Measurements from ENCODE around the gene EPB41L4A. TPM values are rescaled to one million over a fixed set of nuclear protein-coding genes. Genes with fewer than 3 reads are reported as not detected.

Gene EPB41L4A
- polyA plus RNA-seq, 1 donor (not counting 4 experiments of a cell fraction or from before 2014, with no cell fraction given) = 3.5 TPM

DNA sequence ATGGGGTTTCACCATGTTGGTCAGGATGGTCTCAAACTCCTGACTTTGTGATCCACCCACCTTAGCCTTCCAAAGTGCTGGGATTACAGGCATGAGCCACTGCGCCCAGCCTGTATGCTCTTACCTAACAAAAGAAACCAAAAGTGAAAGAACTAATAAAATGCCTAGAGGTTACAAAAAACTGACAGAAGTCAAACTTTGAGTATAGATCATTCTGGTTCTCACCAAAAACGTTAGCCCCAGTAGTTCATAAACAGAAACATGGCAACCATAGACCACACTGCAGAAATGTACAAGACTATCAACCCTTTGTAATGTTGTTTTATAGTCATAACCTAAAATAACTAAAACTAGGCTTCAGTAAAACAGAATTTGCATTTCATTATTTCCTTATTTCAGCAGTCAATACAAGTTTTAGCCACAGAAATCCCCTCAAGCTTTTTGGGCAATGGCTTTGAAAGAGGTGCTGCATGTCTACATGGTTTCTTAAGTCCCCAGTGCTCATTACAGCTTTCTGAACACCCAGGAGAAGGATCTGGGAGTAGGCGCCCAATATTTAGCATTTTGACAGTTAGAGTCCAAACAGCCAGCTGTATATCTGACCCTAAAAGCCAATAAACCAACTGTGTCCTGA is 72.5 kb downstream of the EPB41L4A start:
- Histone ChIP-seq H2AFZ (ENCODE audit: control insufficient read depth, low read length) (no peak overlapping the region), H4K20me1 (ENCODE audit: control insufficient read depth, extremely low read depth, insufficient read depth, low read length) (no peaks in the 10 kb centered on the region), H3K36me3 (ENCODE audit: control insufficient read depth in 2 of 2, extremely low read depth in 1 of 2, insufficient read depth in 2 of 2, low read length in 2 of 2) (no peaks in the 10 kb centered on the region), H3K4me3 (ENCODE audit: control insufficient read depth in 2 of 3, extremely low read depth in 1 of 3, insufficient read depth in 2 of 3, low read depth in 1 of 3, low read length in 3 of 3) (no peak overlapping the region), H3K9ac (ENCODE audit: control insufficient read depth, extremely low read depth, insufficient read depth, low read length) (no peak overlapping the region), H3K9me3 (ENCODE audit: control insufficient read depth, low read depth, low read length) (no peaks in the 10 kb centered on the region), H3K4me2 (ENCODE audit: control insufficient read depth, extremely low read depth, insufficient read depth, low read depth, low read length) (no peak overlapping the region), H3K4me1 (ENCODE audit: control insufficient read depth, extremely low read depth, insufficient read depth, low read length) (no peaks in the 10 kb centered on the region), H3K9me1 (ENCODE audit: control insufficient read depth, extremely low read depth, insufficient read depth, low read length) (no peaks in the 10 kb centered on the region), H3K27ac (ENCODE audit: control insufficient read depth, insufficient read depth, low read length) (no peak overlapping the region), H3K27me3 (ENCODE audit: control insufficient read depth, extremely low read depth, insufficient read depth, low read length) (no peaks in the 10 kb centered on the region), H3K79me2 (ENCODE audit: control insufficient read depth, insufficient read depth, low read length) (no peaks in the 10 kb centered on the region)
- no peak for FAIRE-seq
- no peak for TF ChIP-seq EZH2 (IDR thresholded peaks at IDR 0.05; ENCODE audit: low read length)
- TF ChIP-seq, protein P1, sequence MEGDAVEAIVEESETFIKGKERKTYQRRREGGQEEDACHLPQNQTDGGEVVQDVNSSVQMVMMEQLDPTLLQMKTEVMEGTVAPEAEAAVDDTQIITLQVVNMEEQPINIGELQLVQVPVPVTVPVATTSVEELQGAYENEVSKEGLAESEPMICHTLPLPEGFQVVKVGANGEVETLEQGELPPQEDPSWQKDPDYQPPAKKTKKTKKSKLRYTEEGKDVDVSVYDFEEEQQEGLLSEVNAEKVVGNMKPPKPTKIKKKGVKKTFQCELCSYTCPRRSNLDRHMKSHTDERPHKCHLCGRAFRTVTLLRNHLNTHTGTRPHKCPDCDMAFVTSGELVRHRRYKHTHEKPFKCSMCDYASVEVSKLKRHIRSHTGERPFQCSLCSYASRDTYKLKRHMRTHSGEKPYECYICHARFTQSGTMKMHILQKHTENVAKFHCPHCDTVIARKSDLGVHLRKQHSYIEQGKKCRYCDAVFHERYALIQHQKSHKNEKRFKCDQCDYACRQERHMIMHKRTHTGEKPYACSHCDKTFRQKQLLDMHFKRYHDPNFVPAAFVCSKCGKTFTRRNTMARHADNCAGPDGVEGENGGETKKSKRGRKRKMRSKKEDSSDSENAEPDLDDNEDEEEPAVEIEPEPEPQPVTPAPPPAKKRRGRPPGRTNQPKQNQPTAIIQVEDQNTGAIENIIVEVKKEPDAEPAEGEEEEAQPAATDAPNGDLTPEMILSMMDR (optimal IDR thresholded peaks at IDR 0.05 in 1 of 3, IDR thresholded peaks at IDR 0.05 in 1 of 3, conservative IDR thresholded peaks at IDR 0.05 in 1 of 3; ENCODE audit: extremely low read depth in 1 of 3, insufficient read depth in 2 of 3, low read length in 3 of 3) = no peak
- dilution Hi-C loops (cut with MboI; ENCODE audit: extremely low pct_ligation_motif_present, low sequenced_read_pairs) = no loop called here
- no peak for DNase-seq (ENCODE audit: low read depth, low spot score)

DNA sequence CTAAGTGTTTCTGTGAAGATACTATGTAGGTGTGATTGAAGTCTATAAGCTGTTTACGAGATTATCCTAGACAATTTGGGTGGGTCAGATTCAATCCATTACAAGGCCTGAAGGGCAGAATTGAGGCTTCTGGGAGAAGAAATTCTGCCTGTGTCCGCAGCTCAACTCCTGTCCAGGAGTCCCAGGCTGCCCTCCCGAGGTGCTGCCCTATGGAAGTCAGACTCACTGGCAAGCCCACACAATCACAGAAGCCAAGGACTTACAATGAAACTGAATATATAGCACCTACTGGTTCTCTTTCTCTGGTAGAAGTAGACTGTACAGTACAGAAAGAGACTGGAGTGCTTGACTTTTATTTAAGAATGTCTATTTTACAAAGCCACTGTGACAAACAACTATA is 74.5 kb downstream of the EPB41L4A start:
- H3K27me3 ChIP-seq (ENCODE audit: control insufficient read depth, extremely low read depth, insufficient read depth, low read length) = no peaks in the 10 kb centered on the region
- H3K4me2 ChIP-seq (ENCODE audit: control insufficient read depth, extremely low read depth, insufficient read depth, low read depth, low read length) = no peak overlapping the region
- H3K9me3 ChIP-seq (ENCODE audit: control insufficient read depth, low read depth, low read length) = no peaks in the 10 kb centered on the region
- H3K36me3 ChIP-seq (ENCODE audit: control insufficient read depth in 2 of 2, extremely low read depth in 1 of 2, insufficient read depth in 2 of 2, low read length in 2 of 2) = no peaks in the 10 kb centered on the region
- no peaks in the 10 kb centered on the region for H3K79me2 ChIP-seq (ENCODE audit: control insufficient read depth, insufficient read depth, low read length)
- no peak overlapping the region for H3K9ac ChIP-seq (ENCODE audit: control insufficient read depth, extremely low read depth, insufficient read depth, low read length)
- H3K27ac ChIP-seq (ENCODE audit: control insufficient read depth, insufficient read depth, low read length) = no peak overlapping the region
- no peaks in the 10 kb centered on the region for H3K4me1 ChIP-seq (ENCODE audit: control insufficient read depth, extremely low read depth, insufficient read depth, low read length)
- FAIRE-seq = no peak
- no peak overlapping the region for H3K4me3 ChIP-seq (ENCODE audit: control insufficient read depth in 2 of 3, extremely low read depth in 1 of 3, insufficient read depth in 2 of 3, low read depth in 1 of 3, low read length in 3 of 3)
- no peak overlapping the region for H2AFZ ChIP-seq (ENCODE audit: control insufficient read depth, low read length)
- dilution Hi-C loops (cut with MboI; ENCODE audit: extremely low pct_ligation_motif_present, low sequenced_read_pairs) = no loop called here
- no peak for DNase-seq (ENCODE audit: low read depth, low spot score)
- H3K9me1 ChIP-seq (ENCODE audit: control insufficient read depth, extremely low read depth, insufficient read depth, low read length) = no peaks in the 10 kb centered on the region
- no peaks in the 10 kb centered on the region for H4K20me1 ChIP-seq (ENCODE audit: control insufficient read depth, extremely low read depth, insufficient read depth, low read length)
- no peak for TF ChIP-seq EZH2 (IDR thresholded peaks at IDR 0.05; ENCODE audit: low read length)
- TF ChIP-seq, protein P1 (optimal IDR thresholded peaks at IDR 0.05 in 1 of 3, IDR thresholded peaks at IDR 0.05 in 1 of 3, conservative IDR thresholded peaks at IDR 0.05 in 1 of 3; ENCODE audit: extremely low read depth in 1 of 3, insufficient read depth in 2 of 3, low read length in 3 of 3) = no peak

All from keratinocyte (primary cell).